Spleen (tissue), 7 donors: Measurements from ENCODE around the gene SEMA6D.

Experiments used
- POLR2A ChIP-seq, 3 donors: fragments of 450-650 bp; IDR thresholded peaks; one replicate each; pipeline ENCODE4 v1.5.1; 2017; ENCODE audit warnings: antibody characterized with exemption in 3 of 3, mild to moderate bottlenecking in 1 of 3
- POLR2AphosphoS5 ChIP-seq, 3 donors: sonication (generic); formaldehyde crosslinking; IDR thresholded peaks; one replicate each; pipeline ENCODE4 v1.5.1; 2017; ENCODE audit warnings: antibody characterized with exemption in 3 of 3
- TF ChIP-seq, protein P1 (sequence below), 11 experiments: fragments of 200-600 bp in 7 of 11; fragments of 450-650 bp in 4 of 11; sonication (generic) in 4 of 11; IDR thresholded peaks in 8 of 11; conservative IDR thresholded peaks in 3 of 11; 1 replicate in 7 of 11; 2 replicates in 4 of 11; pipeline versions ENCODE4 v1.4.0 to v1.8.0; 2016 to 2021; ENCODE audit warnings: antibody characterized with exemption in 11 of 11, inconsistent platforms in 4 of 11, mild to moderate bottlenecking in 1 of 11
- donor health status: DM: no; HTN: no; CAD: no; lungs with moderate emphysema.
- donor health status: DM: no; HTN: no; CAD: no.
- donor health status: DM: no; HTN: no; CAD: no.

DNA sequence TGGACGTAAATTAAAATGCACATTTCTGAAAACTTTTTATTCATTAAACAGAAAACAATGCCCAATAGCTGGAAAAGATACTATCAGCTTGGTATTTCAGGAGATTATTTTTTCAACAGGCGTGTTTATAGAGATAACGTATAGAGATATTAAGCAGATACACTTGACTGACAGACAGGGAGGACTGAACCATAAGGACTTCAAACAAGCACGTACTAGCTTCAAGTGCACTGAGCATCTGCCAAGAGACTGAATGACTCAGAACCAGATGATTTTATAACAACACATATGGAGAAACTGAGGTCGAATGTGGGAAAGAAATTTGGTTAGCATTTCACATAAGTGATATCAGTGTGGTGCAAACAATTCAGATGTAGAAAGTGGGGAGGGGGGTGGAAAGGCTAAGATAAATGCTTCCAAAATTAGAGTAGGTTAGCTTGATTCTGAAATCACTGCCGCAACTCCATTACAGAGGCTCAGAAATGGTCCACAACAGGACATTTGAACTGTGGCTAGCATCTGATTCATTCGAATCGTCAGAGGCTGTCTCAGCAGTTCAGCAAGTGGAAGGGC is 103.5 kb downstream of the SEMA6D start:
- TF ChIP-seq, protein P1, sequence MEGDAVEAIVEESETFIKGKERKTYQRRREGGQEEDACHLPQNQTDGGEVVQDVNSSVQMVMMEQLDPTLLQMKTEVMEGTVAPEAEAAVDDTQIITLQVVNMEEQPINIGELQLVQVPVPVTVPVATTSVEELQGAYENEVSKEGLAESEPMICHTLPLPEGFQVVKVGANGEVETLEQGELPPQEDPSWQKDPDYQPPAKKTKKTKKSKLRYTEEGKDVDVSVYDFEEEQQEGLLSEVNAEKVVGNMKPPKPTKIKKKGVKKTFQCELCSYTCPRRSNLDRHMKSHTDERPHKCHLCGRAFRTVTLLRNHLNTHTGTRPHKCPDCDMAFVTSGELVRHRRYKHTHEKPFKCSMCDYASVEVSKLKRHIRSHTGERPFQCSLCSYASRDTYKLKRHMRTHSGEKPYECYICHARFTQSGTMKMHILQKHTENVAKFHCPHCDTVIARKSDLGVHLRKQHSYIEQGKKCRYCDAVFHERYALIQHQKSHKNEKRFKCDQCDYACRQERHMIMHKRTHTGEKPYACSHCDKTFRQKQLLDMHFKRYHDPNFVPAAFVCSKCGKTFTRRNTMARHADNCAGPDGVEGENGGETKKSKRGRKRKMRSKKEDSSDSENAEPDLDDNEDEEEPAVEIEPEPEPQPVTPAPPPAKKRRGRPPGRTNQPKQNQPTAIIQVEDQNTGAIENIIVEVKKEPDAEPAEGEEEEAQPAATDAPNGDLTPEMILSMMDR (IDR thresholded peaks at IDR 0.05 in 8 of 11, conservative IDR thresholded peaks at IDR 0.05 in 3 of 11), result no peak
- TF ChIP-seq POLR2A (IDR thresholded peaks at IDR 0.05) (no peak), POLR2AphosphoS5 (IDR thresholded peaks at IDR 0.05) (no peak)
